HUES48 (cell line): Measurements from ENCODE around the gene GBA3.

Source experiments
- H3K27ac ChIP-seq: one replicate; pipeline ENCODE4 v1.7.0; 2013; ENCODE audit warnings: low read depth, low read length, inconsistent platforms
- H3K27me3 ChIP-seq: 2 replicates; pipeline ENCODE4 v1.6.1; 2013; ENCODE audit warnings: mild to moderate bottlenecking, low read length; ENCODE audit not compliant: control insufficient read depth, insufficient read depth
- H3K36me3 ChIP-seq: 2 replicates; pipeline ENCODE4 v1.6.1; 2013; ENCODE audit warnings: low read length; ENCODE audit not compliant: control insufficient read depth, insufficient read depth
- H3K4me1 ChIP-seq: 2 replicates; pipeline ENCODE4 v1.6.1; 2013; ENCODE audit warnings: mild to moderate bottlenecking, low read length; ENCODE audit not compliant: control insufficient read depth, insufficient read depth
- H3K4me3 ChIP-seq: 2 replicates; pipeline ENCODE4 v1.5.1; 2013; ENCODE audit warnings: mild to moderate bottlenecking, low read depth, low read length
- H3K9ac ChIP-seq: 2 replicates; pipeline ENCODE4 v1.6.1; 2013; ENCODE audit warnings: mild to moderate bottlenecking, low read depth, low read length, moderate library complexity
- H3K9me3 ChIP-seq: 2 replicates; pipeline ENCODE4 v1.6.1; 2013; ENCODE audit warnings: low read length; ENCODE audit not compliant: control insufficient read depth, insufficient read depth

GBA3 gene

GRCh38 chr4:22778547-22779163 lies 85.9 kb downstream of the GBA3 start:
- no peaks in the 10 kb centered on the region for H3K4me1 ChIP-seq
- no peak overlapping the region for H3K4me3 ChIP-seq
- H3K27me3 ChIP-seq: no peaks in the 10 kb centered on the region
- no peak overlapping the region for H3K9ac ChIP-seq
- H3K27ac ChIP-seq: no peak overlapping the region
- H3K36me3 ChIP-seq: no peaks in the 10 kb centered on the region
- no peaks in the 10 kb centered on the region for H3K9me3 ChIP-seq

GRCh38 chr4:22780317-22780716 lies 87.6 kb downstream of the GBA3 start:
- no peaks in the 10 kb centered on the region for H3K36me3 ChIP-seq
- H3K4me3 ChIP-seq: no peak overlapping the region
- no peaks in the 10 kb centered on the region for H3K9me3 ChIP-seq
- no peak overlapping the region for H3K27ac ChIP-seq
- no peaks in the 10 kb centered on the region for H3K27me3 ChIP-seq
- no peaks in the 10 kb centered on the region for H3K4me1 ChIP-seq
- no peak overlapping the region for H3K9ac ChIP-seq

DNA sequence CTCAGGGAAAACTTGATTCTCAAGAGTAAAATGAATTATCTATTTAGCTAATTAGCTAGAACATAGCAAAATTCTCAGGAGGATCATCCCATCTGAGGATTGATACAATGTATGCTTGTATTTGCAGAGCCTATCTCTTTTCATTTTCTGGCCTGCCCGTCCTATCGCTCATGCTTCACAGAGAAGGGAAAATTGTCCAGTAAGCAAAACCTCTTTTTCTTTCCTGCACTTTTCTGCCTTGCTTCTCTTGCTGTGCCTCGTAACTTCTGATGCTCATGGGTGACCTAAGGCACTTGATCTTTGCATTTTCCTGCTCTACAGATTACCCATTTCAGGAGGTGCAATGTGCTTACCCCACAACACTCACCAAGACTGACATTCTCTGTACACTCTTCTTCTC lies 88.1 kb downstream of the GBA3 start:
- Histone ChIP-seq H3K9ac (no peak overlapping the region), H3K4me1 (no peaks in the 10 kb centered on the region), H3K27me3 (no peaks in the 10 kb centered on the region), H3K36me3 (no peaks in the 10 kb centered on the region), H3K9me3 (no peaks in the 10 kb centered on the region), H3K27ac (no peak overlapping the region), H3K4me3 (no peak overlapping the region)

DNA sequence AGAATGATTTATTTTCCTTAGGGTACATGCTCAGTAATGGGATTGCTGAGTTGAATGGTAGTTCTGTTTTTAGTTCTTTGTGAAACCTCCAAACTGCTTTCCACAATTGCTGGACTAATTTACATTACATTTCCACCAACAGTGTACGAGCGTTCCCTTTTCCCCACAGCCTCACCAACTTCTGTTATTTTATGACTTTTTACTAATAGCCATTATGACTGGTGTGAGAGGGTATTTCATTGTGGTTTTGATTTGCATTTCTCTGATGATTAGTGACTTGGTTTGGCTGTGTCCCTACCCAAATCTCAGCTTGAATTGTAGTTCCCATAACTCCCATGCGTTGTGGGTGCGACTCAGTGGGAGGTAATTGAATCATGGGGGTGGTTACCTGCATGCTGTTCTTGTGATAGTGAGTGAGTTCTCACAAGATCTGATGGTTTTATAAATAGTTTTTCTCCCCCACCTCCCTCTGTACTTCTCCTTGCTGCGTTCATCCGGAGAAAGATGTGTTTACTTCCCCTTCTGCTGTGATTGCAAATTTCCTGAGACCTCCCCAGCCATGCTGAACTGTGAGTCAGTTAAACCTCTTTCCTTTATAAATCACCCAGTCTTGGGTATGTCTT lies 95.1 kb downstream of the GBA3 start:
- no peak overlapping the region for H3K9ac ChIP-seq
- H3K27ac ChIP-seq: no peak overlapping the region
- H3K27me3 ChIP-seq: no peaks in the 10 kb centered on the region
- no peaks in the 10 kb centered on the region for H3K4me1 ChIP-seq
- no peaks in the 10 kb centered on the region for H3K36me3 ChIP-seq
- no peaks in the 10 kb centered on the region for H3K9me3 ChIP-seq
- H3K4me3 ChIP-seq: no peak overlapping the region

DNA sequence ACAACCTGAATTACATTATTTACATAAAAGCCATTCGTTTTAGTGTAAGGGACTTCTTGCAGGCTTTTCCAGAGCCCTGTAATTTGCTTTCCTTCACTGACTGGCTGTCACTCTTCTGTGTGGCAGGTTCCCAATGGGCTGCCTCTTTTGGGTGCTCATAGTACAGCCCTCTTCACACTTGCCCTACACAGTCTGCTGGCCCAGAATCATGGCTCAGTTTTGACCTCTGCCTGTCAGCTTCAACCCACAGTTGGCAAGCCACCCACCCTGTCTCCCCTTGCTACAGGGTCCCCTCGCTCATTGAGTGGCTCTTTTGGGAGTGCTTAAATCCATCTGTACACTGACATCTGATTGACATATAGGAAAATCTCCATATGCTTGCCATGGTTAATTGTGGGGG lies 97.9 kb downstream of the GBA3 start:
- Histone ChIP-seq H3K27me3 (no peaks in the 10 kb centered on the region), H3K27ac (no peak overlapping the region), H3K9ac (no peak overlapping the region), H3K4me3 (no peak overlapping the region), H3K4me1 (no peaks in the 10 kb centered on the region), H3K36me3 (no peaks in the 10 kb centered on the region), H3K9me3 (no peaks in the 10 kb centered on the region)

GRCh38 chr4:22794732-22795131 lies 102.0 kb downstream of the GBA3 start:
- Histone ChIP-seq H3K9me3 (no peaks in the 10 kb centered on the region), H3K4me1 (no peaks in the 10 kb centered on the region), H3K27ac (no peak overlapping the region), H3K36me3 (no peaks in the 10 kb centered on the region), H3K9ac (no peak overlapping the region), H3K27me3 (no peaks in the 10 kb centered on the region), H3K4me3 (no peak overlapping the region)

- H3K4me3 ChIP-seq: no peak overlapping the region
- H3K4me1 ChIP-seq: no peaks in the 10 kb centered on the region
- no peaks in the 10 kb centered on the region for H3K27me3 ChIP-seq
- no peak overlapping the region for H3K9ac ChIP-seq
- no peaks in the 10 kb centered on the region for H3K9me3 ChIP-seq
- no peaks in the 10 kb centered on the region for H3K36me3 ChIP-seq
- H3K27ac ChIP-seq: no peak overlapping the region
Observed at GRCh38 chr4:22801391-22801790, 108.7 kb downstream of the GBA3 start.

- Histone ChIP-seq H3K4me1 (no peaks in the 10 kb centered on the region), H3K9me3 (no peaks in the 10 kb centered on the region), H3K4me3 (no peak overlapping the region), H3K36me3 (no peaks in the 10 kb centered on the region), H3K9ac (no peak overlapping the region), H3K27me3 (no peaks in the 10 kb centered on the region), H3K27ac (no peak overlapping the region)
Observed at GRCh38 chr4:22802876-22803275, 110.1 kb downstream of the GBA3 start.

GRCh38 chr4:22803512-22803911 lies 110.8 kb downstream of the GBA3 start:
- H3K36me3 ChIP-seq: no peaks in the 10 kb centered on the region
- no peak overlapping the region for H3K27ac ChIP-seq
- no peak overlapping the region for H3K9ac ChIP-seq
- H3K4me3 ChIP-seq: no peak overlapping the region
- no peaks in the 10 kb centered on the region for H3K9me3 ChIP-seq
- H3K4me1 ChIP-seq: no peaks in the 10 kb centered on the region
- no peaks in the 10 kb centered on the region for H3K27me3 ChIP-seq

DNA sequence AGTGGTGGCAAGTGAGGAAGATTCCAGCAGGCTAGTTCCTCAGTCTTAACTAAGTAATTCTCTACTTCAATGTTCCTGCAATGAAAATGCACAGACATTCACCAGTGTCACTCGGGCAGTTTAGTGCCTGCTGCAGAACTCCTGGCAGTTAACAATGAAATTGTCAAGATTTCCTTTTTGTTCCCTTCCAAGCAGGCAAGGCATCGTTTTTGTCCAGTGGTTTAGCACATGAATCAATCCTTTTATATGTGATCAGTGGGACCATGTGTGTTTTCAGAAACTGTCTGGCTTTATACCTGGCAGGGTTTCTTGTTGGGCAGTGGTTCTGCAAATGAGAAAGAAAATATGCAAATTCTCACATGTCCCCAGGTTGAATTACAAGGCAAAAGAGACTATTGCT lies 122.2 kb downstream of the GBA3 start:
- no peak overlapping the region for H3K4me3 ChIP-seq
- no peak overlapping the region for H3K9ac ChIP-seq
- no peak overlapping the region for H3K27ac ChIP-seq
- H3K27me3 ChIP-seq: no peaks in the 10 kb centered on the region
- H3K36me3 ChIP-seq: no peaks in the 10 kb centered on the region
- no peaks in the 10 kb centered on the region for H3K4me1 ChIP-seq
- no peaks in the 10 kb centered on the region for H3K9me3 ChIP-seq

DNA sequence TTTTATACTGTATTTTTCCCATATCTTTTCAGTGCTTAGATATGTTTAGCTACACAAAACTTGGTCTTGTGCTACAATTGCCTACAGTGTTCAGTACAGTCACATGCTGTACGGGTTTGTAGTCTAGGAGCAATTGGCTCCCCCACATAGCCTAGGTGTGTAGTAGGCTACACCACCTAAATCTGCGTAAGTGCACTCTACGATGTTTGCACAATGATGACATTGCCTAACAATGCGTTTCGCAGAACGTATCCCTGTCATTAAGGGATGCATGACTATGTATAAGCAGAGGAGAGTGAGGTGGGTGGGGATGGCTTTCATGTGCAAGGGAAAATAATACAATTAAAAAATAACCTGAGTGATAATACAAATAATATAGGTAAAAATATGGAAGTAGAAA lies 131.4 kb downstream of the GBA3 start:
- Histone ChIP-seq H3K4me1 (no peaks in the 10 kb centered on the region), H3K9ac (no peak overlapping the region), H3K9me3 (no peaks in the 10 kb centered on the region), H3K27me3 (no peaks in the 10 kb centered on the region), H3K36me3 (no peaks in the 10 kb centered on the region), H3K4me3 (no peak overlapping the region), H3K27ac (no peak overlapping the region)
